Urinary bladder (tissue), 4 donors: Measurements from ENCODE around the gene TGFBR3. TPM values are rescaled to one million over a fixed set of nuclear protein-coding genes. Genes with fewer than 3 reads are reported as not detected.

Source experiments
- DNase-seq: peaks from one replicate; pipeline ENCODE4 v3.0.0-alpha.2; 2015; ENCODE audit errors: extremely low spot score
- H3K27ac ChIP-seq: one replicate; pipeline ENCODE4 v1.5.1; 2013; ENCODE audit warnings: low read depth, mild to moderate bottlenecking, moderate library complexity
- H3K36me3 ChIP-seq: one replicate; pipeline ENCODE4 v1.6.1; 2013; ENCODE audit warnings: mild to moderate bottlenecking, moderate library complexity; ENCODE audit not compliant: insufficient read depth
- H3K4me1 ChIP-seq: one replicate; pipeline ENCODE4 v1.6.1; 2013; ENCODE audit warnings: mild to moderate bottlenecking, moderate library complexity; ENCODE audit not compliant: insufficient read depth
- H3K4me3 ChIP-seq: one replicate; pipeline ENCODE4 v1.5.1; 2013; ENCODE audit warnings: low read depth, low read length
- WGBS: extraction: QIAGEN DNeasy Blood & Tissue Kit; methylation state at CpG from one replicate; pipeline ENCODE4 v1.1.7; 2013; 5-methylcytosine and 5-hydroxymethylcytosine counted together
- polyA plus RNA-seq: library from polyadenylated mRNA; stranded (reverse); fragments of 200-250 nt; gene quantifications from one replicate; pipeline ENCODE4 v1.2.3, GENCODE V29; 2013
- total RNA-seq: library from RNA; depleted of rRNA; stranded (reverse); fragments of >200 nt; gene quantifications from one replicate; pipeline ENCODE4 v1.2.3, GENCODE V29; 2014
- donor health status: healthy with polysubstance abuse.
- donor health status: healthy.

The TGFBR3 gene
- total and polyA plus RNA-seq, 2 donors: 94.8 to 131 TPM

GRCh38 chr1:91750398-91750996 is 135.5 kb downstream of the TGFBR3 start:
- Histone ChIP-seq H3K36me3 (peaks cover 2% of the 10 kb centered on the region), H3K4me3 (no peak overlapping the region), H3K4me1 (peaks cover 2% of the 10 kb centered on the region), H3K27ac (no peak overlapping the region)
- no peak for DNase-seq
- 50% methylated on average over 4 of the region's 4 CpGs for WGBS

DNA sequence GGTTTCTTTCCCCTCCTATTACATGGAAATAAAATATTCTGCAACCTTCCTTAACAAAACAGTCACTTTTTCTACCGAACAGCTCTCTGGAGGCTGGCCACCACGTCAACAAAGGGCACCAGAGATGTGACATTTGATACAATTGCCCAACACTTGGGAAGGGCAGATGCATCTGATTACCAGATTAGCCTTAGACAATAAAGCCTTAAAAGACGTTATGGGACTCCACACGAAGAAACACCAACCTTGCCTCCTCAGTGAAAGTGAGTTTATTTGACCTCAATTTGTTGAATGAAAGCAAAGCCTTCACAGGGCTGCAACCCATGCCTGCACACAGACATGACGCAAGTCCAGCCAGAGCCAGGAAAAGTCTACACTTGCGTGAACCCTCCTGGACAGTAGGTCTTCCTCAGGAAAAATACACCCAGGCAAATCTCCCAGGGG is 136.1 kb downstream of the TGFBR3 start:
- no peak for DNase-seq
- Histone ChIP-seq H3K4me1 (peaks cover 2% of the 10 kb centered on the region), H3K4me3 (no peak overlapping the region), H3K27ac (peak overlapping the region; percentile 58), H3K36me3 (peaks cover 2% of the 10 kb centered on the region)
- WGBS: 78% methylated on average over 6 of the region's 6 CpGs

GRCh38 chr1:91747666-91748065 is 138.3 kb downstream of the TGFBR3 start:
- H3K36me3 ChIP-seq: no peaks in the 10 kb centered on the region
- peaks cover 2% of the 10 kb centered on the region for H3K4me1 ChIP-seq
- no peak overlapping the region for H3K4me3 ChIP-seq
- DNase-seq: no peak
- WGBS: 81% methylated on average over 6 of the region's 6 CpGs
- H3K27ac ChIP-seq: no peak overlapping the region

GRCh38 chr1:91746728-91747338 is 139.1 kb downstream of the TGFBR3 start:
- Histone ChIP-seq H3K27ac (peak overlapping the region; percentile 43), H3K4me3 (no peak overlapping the region), H3K36me3 (no peaks in the 10 kb centered on the region), H3K4me1 (peaks cover 2% of the 10 kb centered on the region)
- WGBS: 96% methylated on average over 3 of the region's 3 CpGs
- DNase-seq: no peak

- Histone ChIP-seq H3K4me1 (peaks cover 2% of the 10 kb centered on the region), H3K27ac (peak overlapping the region; percentile 62)
These were observed 140.1 kb downstream of the TGFBR3 start for GRCh38 chr1:91745640-91746373.

DNA sequence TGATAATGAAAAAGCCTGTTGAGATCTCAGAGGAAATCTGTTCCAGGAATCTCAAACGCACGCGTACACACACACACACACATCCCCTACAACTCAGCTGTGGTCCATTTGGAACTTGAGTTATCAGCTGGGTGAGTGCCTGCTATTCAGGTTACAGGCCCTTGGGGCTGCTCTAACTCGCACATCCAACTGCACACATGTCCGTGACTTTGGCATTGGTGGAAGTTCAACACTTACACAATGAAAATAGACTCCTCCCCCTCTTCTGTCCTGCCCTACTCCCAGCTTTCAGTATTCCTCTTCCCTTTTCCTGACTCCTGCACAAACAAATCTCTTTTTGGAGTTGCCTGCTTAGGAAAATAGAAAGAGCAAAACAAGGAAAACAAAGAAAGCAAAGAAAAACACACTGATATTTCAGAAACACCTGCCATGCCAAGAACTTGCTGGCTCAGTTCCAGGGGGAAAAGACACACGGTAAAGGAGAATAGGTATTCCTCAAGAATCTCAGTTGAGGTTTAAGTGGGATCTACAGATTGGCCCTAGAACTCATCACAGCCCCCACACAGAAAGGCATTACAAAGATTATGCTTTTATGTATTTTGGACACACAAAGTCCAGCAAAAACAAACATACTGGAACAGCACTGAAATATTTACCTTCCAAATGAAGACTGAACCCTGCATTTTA is 140.9 kb downstream of the TGFBR3 start:
- H3K4me1 ChIP-seq: peaks cover 2% of the 10 kb centered on the region
- H3K4me3 ChIP-seq: no peak overlapping the region
- 35% methylated on average over 6 of the region's 6 CpGs for WGBS

More at GRCh38 chr1:91745640-91746373, 140.1 kb downstream of the TGFBR3 start:
- H3K4me3 ChIP-seq: no peak overlapping the region
- DNase-seq: peak; percentile 71
- H3K36me3 ChIP-seq: no peaks in the 10 kb centered on the region
- 48% methylated on average over 5 of the region's 5 CpGs for WGBS

DNA sequence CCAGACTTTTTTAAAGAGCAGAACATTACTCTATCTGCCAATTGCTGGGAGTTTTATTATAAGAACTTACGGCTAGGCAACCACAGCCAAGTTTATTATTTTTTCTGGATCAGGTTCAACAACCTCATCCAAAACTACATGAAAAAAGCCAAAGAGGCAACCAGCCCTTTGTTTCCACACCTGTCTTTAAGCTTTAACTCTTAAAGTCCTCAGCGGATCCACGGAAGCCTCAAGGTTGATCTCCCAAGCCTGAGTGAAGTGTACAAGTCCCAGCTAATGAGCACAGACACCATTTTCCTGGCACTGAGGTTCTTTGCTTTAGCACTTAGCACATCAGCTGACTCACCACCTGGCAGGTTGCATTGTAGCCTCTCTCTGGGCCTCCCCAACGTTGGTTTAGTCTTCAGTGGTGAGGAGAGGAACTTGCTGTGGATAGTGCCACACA is 143.1 kb downstream of the TGFBR3 start:
- Histone ChIP-seq H3K4me3 (no peak overlapping the region), H3K36me3 (no peaks in the 10 kb centered on the region), H3K4me1 (peaks cover 2% of the 10 kb centered on the region), H3K27ac (peak overlapping the region; percentile 35)
- 27% methylated on average over 4 of the region's 4 CpGs for WGBS
- no peak for DNase-seq

More for the DNA sequence above, 140.9 kb downstream of the TGFBR3 start:
- H3K36me3 ChIP-seq: no peaks in the 10 kb centered on the region
- H3K27ac ChIP-seq: peak overlapping the region; percentile 62
- no peak for DNase-seq

DNA sequence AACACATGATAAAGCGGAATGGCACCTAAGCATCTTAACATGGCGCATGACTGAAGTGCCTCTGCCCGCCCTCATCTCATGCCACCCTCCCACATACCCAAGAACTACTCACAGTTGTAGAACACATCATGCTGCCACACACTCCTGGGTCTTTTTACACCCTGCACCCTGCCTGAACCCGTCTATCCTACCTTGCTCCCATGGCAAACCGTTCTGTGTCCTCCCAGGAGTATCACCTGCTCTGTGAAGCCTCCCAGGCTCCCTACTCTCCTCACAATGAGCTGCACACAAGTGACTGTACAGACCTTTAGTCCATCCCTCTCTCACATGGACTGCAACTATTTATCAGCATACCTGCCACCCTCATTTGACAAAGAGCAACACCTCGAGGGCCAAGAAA is 144.0 kb downstream of the TGFBR3 start:
- Histone ChIP-seq H3K36me3 (no peaks in the 10 kb centered on the region), H3K4me3 (no peak overlapping the region), H3K4me1 (peaks cover 3% of the 10 kb centered on the region), H3K27ac (no peak overlapping the region)
- no peak for DNase-seq
- 91% methylated on average over 6 of the region's 6 CpGs for WGBS

DNA sequence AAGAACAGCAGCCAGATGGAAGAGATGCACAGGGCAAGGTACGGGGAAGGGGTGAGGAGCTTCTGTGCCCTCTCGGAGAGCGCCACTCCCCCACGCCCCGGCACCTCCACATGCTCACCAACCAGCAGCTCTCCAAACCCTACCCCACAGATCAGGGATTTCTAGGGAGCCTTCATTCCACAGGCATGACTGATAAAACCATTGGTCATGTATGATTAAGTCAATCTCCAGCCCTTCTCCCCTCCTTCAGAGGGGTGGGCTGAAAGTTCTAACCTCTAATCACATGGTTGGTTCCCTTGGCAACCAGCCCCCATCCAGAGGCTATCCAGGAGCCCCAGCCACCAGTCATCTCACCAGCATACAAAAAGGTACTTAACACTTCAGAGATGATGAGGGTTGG is 144.7 kb downstream of the TGFBR3 start:
- Histone ChIP-seq H3K36me3 (no peaks in the 10 kb centered on the region), H3K4me1 (peaks cover 1% of the 10 kb centered on the region), H3K4me3 (no peak overlapping the region), H3K27ac (no peak overlapping the region)
- no peak for DNase-seq
- 97% methylated on average over 5 of the region's 5 CpGs for WGBS

GRCh38 chr1:91737650-91738049 is 148.3 kb downstream of the TGFBR3 start:
- no peak overlapping the region for H3K4me3 ChIP-seq
- 96% methylated on average over 4 of the region's 4 CpGs for WGBS
- peak overlapping the region; percentile 59 for H3K27ac ChIP-seq
- no peak for DNase-seq
- peaks cover 1% of the 10 kb centered on the region for H3K4me1 ChIP-seq
- H3K36me3 ChIP-seq: no peaks in the 10 kb centered on the region

GRCh38 chr1:91736715-91737615 is 149.0 kb downstream of the TGFBR3 start:
- WGBS: 31% methylated on average over 13 of the region's 13 CpGs
- H3K4me3 ChIP-seq: no peak overlapping the region
- no peak for DNase-seq
- peaks cover 1% of the 10 kb centered on the region for H3K4me1 ChIP-seq
- H3K36me3 ChIP-seq: no peaks in the 10 kb centered on the region
- H3K27ac ChIP-seq: peak overlapping the region; percentile 59

DNA sequence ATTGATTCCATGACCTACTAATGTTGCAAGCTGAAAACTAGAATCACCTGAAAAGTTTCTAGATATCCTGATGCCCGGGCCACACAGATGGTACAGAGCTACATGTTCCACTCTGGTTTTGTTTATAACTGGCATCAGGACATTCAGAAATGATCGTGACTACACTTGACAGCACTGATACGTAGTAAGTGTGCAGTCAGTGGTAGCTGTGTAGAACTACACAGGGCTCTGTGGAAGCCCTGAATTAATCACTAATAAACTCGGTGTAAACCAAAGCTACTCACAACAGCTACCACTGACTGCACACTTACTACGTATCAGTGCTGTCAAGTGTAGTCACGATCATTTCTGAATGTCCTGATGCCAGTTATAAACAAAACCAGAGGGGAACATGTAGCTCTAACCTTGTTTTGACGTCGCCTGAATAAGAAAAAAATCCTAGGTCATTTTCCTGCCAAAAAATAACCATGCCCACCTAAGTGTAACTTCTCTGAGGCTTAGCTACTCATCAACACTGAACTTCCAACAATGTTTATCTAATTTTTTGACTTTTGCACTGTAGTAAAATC is 149.7 kb downstream of the TGFBR3 start:
- Histone ChIP-seq H3K36me3 (no peaks in the 10 kb centered on the region), H3K27ac (peak overlapping the region; percentile 59), H3K4me1 (peaks cover 1% of the 10 kb centered on the region), H3K4me3 (no peak overlapping the region)
- DNase-seq: no peak
- 30% methylated on average over 8 of the region's 8 CpGs for WGBS
